C1 segment of cervical spinal cord (tissue), 14 donors: Measurements from ENCODE around the gene MZF1.

Source experiments
- DNase-seq, 14 donors: peaks; one replicate each; lab custom pipeline; 2025; lab: John Stamatoyannopoulos, UW

The MZF1 gene

GRCh38 chr19:58570770-58571574, 2.2 kb downstream of the MZF1 start:
- no peak for DNase-seq

DNA sequence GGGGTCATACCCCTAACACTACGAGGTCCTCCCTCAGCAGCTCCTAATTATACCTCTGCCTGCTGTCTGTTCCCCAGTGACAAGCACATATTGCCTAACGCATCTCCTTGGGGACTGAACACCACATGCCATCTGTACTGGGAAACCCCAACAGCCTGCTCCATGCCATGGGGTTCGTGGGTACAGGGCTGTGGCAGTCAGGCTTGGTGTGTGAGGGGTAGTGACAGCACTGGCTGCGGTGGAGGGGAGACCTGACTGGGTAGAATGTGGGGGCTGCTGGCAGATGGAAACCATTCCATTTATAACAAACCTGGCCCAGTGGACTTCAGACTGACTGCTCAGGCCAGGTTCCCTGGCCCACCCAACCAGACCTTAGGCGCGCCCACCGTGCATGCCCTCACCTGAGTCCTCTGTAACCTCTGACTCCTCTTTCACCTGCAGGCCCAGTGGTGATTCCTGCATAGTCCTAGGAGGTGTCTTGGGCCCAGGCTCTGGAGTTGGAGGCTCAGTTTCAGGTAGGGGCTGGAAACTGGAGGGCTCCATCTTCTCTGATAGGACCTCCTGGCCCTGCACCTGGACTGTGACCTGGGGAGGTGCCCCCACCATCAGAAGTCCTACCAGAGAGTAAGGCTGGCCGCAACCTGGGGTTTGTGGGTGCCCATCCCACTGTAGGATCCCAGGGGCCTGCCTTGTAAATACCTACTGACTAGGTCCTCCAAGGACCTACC, 3.0 kb downstream of the MZF1 start:
- DNase-seq: no peak

- no peak for DNase-seq
Measured at GRCh38 chr19:58569191-58569942, 3.8 kb downstream of the MZF1 start.

DNA sequence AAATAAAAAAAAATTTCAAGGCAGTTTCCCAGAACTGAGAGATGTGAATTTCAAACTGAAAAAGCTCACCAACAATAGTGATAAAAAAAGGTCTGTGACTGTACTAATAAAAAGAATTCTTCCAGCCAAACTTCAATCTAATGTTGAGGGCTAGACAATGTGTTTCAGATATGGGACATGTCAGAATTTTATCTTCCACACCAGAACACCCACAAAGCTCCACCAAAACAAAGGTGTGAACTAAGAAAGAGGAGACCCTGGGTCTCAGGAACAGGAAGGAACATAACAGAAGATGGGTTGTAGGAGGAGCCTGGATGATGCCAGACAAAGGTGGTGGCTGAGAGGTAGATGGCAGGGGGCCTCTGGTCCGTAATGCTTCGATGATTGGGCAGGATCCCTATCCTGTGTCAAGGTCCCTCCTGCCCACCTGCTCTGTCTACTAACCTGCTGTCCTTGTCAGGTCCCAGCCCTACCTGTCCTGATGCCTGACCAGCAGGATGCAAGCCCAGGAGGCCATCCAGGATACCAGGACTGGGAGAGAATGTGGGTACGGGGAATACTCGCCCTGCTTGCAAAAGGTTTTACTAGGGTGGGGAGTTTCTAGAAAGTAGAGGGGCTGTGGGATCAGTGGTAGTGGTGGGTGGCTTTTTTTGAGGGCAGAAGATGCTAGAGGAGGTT, 4.5 kb downstream of the MZF1 start:
- no peak for DNase-seq

DNA sequence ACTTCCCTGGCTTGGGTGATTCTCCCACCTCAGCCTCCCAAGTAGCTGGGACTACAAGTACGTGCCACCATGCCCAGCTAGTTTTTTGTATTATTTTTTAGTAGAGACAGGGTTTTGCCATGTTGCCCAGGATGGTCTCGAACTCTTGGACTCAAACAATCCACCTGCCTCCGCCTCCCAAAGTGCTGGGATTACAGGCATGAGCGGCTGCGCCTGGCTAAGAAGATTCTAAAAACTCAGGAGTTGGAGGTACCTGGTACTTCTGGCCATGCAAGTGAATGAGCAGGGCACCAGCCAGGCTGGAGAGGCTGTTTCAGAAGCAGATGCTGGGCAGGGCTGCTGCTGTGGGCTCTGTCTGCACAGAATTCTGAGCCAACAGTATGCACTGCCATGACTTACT, 6.1 kb downstream of the MZF1 start:
- DNase-seq: no peak

GRCh38 chr19:58563823-58564222, 9.3 kb downstream of the MZF1 start:
- no peak for DNase-seq

DNA sequence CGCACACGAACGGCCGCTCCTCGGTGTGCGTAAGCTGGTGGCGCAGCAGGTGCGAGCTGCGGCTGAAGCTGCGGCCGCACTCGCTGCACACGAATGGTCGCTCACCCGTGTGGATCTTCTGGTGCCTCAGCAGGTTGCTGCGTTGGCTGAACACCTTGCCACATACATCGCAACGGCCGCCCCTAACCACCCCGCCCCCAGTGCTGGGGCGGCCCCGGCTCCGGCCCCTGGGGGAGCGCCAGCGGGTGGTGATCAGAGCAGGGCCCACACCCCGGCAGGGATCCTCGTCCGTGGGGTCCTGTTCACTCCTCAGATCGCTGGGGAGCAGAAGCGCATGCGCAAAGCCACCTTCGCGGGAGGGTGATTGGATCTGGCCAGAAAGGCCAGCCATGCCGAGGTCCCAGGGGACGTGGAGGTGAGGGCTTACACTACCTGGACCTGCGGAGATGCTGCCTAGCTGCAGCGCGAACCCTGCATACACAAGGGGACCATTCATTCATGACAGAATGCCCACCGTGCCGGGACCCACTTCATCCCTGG, 10.0 kb downstream of the MZF1 start:
- DNase-seq: no peak

DNA sequence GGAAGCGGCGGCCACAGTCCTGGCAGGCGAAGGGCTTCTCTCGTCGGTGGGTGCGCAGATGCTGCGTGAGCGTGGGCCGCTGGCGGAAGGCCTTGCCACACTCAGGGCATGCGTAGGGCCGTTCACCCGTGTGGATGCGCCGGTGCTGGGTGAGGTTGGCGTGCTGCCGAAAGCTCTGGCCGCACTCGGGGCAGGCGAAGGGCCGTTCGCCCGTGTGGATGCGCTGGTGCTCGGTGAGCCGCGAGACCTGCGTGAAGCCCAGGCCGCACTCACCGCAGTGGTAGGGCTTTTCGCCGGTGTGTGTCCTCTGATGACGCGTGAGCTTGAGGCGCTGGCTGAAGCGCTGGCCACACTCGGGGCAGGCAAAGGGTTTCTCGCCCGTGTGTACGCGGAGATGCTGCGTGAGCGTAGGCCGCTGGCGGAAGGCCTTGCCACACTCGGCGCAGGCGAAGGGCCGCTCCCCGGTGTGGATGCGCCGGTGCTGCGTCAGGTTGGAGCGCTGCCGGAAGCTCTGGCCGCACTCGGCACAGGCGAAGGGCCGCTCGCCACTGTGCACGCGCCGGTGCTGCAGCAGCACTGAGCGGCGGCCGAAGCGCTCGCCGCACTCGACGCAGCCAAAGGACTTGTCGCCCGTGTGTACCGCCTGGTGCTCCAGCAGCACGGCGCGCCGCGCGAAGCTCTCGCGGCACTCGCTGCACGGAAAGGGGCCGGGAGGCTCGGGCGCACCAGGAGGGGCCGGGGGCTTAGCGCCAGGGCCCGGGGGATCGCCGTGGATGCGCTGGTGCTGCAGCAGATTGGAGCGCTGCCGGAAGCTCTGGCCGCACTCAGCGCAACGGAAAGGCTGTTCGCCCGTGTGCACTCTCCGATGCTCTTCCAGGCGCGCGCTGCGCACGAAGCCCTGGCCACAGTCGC, 10.8 kb downstream of the MZF1 start:
- DNase-seq: no peak

DNA sequence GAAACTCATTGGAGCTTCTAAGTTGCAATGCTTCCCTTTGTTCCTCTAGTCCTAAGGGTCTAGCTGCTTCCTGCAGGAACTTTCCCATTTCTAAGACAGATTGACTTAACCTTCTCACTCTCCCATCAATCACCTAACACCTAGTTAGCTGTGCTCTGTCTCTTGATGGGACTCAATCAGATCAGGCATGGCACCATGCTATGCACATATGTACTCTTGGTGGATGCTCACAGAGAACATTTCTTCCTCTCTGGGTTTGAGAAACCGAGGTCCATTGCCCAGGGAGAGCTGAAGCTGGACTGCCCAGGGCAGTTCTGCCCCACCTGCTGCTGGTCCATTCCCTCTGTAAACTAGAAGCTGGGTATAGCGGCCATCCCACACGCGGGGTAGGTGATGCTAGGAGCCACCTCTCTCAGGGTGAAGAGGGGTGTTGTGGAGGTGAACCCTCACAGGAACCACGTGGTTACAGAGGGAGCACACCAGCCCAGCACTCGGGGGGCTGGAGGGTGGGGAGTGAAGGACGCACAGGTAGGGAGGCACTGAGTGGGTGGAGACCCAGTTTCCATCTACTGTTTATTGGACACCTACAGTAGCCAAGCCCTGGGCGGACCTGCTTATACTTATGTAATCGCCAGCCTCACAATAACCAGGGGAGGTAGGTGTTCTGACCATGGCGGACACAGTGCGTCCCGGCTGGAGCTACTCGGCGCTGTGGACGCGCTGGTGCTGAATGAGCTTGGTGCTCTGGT, 11.6 kb downstream of the MZF1 start:
- DNase-seq: no peak

GRCh38 chr19:58560921-58561320, 12.2 kb downstream of the MZF1 start:
- no peak for DNase-seq

DNA sequence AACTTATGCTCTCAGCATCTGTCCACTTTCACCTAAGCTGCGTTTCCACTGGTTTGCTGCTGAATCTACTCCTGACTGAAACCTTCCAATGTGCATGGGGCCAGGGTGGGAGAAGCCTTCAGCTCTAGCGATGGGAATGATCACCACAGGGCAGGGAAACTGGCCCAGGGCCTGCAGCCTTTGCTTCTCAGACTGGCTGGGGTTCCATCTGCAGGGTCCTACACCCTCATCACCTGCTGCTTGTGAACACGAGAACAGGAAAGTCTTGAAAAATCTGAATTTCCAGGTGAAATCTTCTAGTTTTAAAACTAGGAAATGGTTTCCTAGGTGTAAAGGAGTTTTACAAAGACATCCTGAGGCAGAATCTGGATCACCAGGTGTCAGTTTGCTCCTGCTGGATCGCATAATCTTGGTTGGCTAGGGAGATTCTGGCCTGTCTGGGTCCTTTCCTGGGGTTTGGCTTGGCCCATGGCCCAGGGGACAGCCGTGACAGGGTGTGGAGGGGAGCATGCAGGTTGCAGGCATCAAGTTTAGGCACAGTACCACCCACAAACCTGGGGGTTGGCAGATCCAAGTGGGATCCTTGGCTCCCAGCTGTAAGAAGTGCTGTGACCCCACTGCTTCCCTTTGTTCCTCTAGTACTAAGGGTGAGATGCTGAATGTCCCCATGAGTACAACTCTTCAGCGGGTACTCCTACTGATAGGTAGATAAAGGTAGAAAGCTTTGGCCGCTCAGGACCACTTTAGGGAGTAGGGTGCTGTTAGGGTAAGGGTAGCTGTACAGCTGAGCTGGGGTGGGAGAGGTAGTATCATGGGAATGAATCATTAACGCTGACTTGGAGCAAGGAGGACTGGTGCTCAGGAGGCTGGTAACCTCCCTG, 12.9 kb downstream of the MZF1 start:
- no peak for DNase-seq

- no peak for DNase-seq
Measured at GRCh38 chr19:58559275-58560006, 13.7 kb downstream of the MZF1 start.

GRCh38 chr19:58558623-58559274, 14.4 kb downstream of the MZF1 start:
- DNase-seq: no peak

- DNase-seq: no peak
Measured at GRCh38 chr19:58558066-58558622, 15.0 kb downstream of the MZF1 start, which contains the start of gene UBE2M. TSS of gene UBE2M (minus strand) at chr19:58558611. CDS start at chr19:58558381, 230 bp downstream.

DNA sequence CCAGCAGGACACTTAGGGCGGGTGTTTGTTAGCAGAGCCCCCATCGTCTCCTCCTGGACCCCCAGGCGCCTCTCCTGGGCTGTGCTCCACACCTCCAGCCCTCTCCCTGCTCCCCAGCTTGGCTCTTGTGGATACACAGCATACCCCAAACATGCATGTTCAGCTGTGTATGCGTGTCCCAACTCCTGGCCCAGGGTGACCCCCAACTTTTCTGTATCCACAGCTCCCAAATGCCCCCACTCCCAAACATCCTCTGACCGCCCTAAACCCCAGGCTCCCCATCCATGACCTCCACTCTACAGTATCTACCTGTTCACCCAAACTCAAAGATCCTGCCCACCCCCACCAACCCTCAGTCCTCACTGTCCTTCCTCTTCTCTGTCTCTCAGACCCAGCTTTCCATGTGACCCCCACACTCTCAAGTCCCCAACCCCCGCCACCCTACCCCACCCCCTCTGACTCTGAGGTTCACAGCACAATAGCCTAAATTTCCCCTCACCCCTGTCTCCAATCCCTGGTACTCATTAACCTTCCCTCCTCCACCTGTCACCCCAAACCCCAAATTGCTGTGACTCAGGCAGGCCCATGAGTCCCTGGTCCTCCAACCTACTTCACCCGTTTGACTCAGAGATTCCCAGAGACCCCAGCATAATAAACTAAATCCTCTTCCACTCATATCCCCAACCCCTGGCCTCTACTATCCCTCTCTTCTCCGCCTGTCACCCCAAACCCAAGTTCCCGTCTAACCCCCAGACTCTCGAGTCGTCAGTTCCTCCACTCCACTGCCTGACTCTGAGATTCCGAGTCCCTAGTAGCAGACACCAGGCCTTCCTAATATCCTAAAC, 15.7 kb downstream of the MZF1 start:
- no peak for DNase-seq

DNA sequence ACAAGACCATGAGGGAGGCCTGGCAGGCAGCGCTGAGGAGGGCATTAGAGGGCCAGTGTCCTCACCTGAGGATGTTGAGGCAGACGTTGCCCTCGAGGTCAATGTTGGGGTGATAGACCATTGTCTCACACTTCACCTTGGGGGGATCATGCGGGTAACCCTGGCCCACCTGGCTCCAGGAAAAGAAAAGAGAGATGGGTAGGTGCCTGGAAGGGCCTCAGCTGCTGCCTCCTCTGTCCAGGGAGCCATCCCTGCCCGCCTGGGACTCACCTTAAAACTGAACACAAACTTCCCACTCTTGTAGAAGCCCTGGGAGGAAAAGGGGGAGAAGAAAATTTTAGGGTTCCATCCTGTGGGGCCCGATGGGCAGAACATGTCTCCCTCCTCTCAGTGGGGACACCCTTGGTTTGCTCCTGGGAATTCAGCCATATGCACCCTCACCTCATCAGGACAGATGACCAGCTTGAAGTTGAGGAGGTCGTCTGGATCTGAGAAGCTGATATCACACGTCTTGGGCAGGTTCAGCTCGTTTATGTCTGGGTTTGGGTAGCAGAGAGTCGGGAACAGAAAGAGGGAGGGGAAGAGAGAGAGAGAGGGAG, 16.4 kb downstream of the MZF1 start:
- no peak for DNase-seq
